GM19455 (cell line): ENCODE results near the gene C9.
"Not testable (repeated sequence)": the region's sequence is repeated elsewhere in the genome, so short reads cannot be mapped to it uniquely, and the experiment has no call there.

Experiments used
- ATAC-seq: cut with Tn5 transposase; IDR thresholded peaks from one replicate; pipeline ENCODE4 v1.9.1; 2021; ENCODE audit not compliant: unreplicated experiment

C9 gene

GRCh38 chr5:39266442-39266841, 97.9 kb downstream of the C9 start:
- no peak for ATAC-seq

GRCh38 chr5:39264528-39264927, 99.8 kb downstream of the C9 start:
- ATAC-seq: peak; percentile 87

- no peak for ATAC-seq
Observed at GRCh38 chr5:39262981-39263380, 101.3 kb downstream of the C9 start.

- ATAC-seq: no peak
Observed at GRCh38 chr5:39260095-39260494, 104.2 kb downstream of the C9 start.

GRCh38 chr5:39257554-39257953, 106.7 kb downstream of the C9 start:
- ATAC-seq: no peak

- no peak for ATAC-seq
Observed at GRCh38 chr5:39256477-39257235, 107.6 kb downstream of the C9 start.

- ATAC-seq: no peak
Observed at GRCh38 chr5:39255406-39255805, 108.9 kb downstream of the C9 start.

GRCh38 chr5:39254671-39255070, 109.6 kb downstream of the C9 start:
- no peak for ATAC-seq

GRCh38 chr5:39253196-39253595, 111.1 kb downstream of the C9 start:
- no peak for ATAC-seq

- ATAC-seq: no peak
Observed at GRCh38 chr5:39249564-39250274, 114.6 kb downstream of the C9 start.

GRCh38 chr5:39249069-39249468, 115.2 kb downstream of the C9 start:
- ATAC-seq: no peak

- ATAC-seq: no peak
Observed at GRCh38 chr5:39240750-39241149, 123.5 kb downstream of the C9 start.

- no peak for ATAC-seq
Observed at GRCh38 chr5:39238366-39239105, 125.8 kb downstream of the C9 start.

- ATAC-seq: no peak
Observed at GRCh38 chr5:39236718-39237117, 127.6 kb downstream of the C9 start.

- no peak for ATAC-seq
Observed at GRCh38 chr5:39235648-39236047, 128.6 kb downstream of the C9 start.

GRCh38 chr5:39234494-39234893, 129.8 kb downstream of the C9 start:
- ATAC-seq: not testable (repeated sequence)
